Measurements from ENCODE around the gene RCBTB2. TPM values are rescaled to one million over a fixed set of nuclear protein-coding genes. Genes with fewer than 3 reads are reported as not detected.

The RCBTB2 gene
- total RNA-seq, 4 donors from 2014 or later: 1.7 to 9.1 (median 7.6) TPM

- ATAC-seq: peak; percentile 30 to 46
- TF ChIP-seq POLR2A (IDR thresholded peaks at IDR 0.05) (no peak), CTCF (IDR thresholded peaks at IDR 0.05 in 4 of 5, conservative IDR thresholded peaks at IDR 0.05 in 1 of 5) (no peak)
- peak overlapping the region; percentile 8 to 54 (median 40) for H3K4me3 ChIP-seq
- H3K36me3 ChIP-seq: no peaks in the 10 kb centered on the region
- H3K27ac ChIP-seq: no peak overlapping the region
- H3K4me1 ChIP-seq: peaks cover 0 to 7% of the 10 kb centered on the region in 2 donors
- no peak for DNase-seq
- intact Hi-C loops (cut with DNase I; ENCODE audit: low total_unique reads) (no loop called here), in situ Hi-C loops (cut with MboI; ENCODE audit: low sequenced_read_pairs in 4 of 4) (no loop called here)
- no peaks in the 10 kb centered on the region for H3K9me3 ChIP-seq
- H3K27me3 ChIP-seq: no peaks in the 10 kb centered on the region
Observed at GRCh38 chr13:48511621-48512230, 21.2 kb downstream of the RCBTB2 start.

DNA sequence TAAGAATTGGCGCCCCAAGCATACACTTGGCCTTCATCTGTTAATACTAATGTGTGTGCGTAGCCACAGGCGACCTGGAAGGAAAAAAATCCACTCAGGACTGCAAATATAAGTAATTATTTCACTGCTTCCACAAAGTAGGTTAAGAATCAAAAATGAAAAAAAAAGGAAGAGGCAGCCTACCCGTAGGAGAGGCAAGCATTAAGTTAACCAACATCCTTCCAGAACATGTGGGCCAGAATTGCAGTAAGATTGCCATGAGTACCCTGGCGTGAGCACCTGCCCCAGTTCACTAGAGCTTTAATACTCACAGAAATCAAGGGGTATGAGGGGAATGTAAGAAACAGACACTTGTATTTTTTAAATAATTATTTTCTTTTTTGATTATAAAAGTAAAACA, 22.2 kb downstream of the RCBTB2 start:
- intact Hi-C loops (cut with DNase I; ENCODE audit: low total_unique reads) (no loop called here), in situ Hi-C loops (cut with MboI; ENCODE audit: low sequenced_read_pairs in 4 of 4) (no loop called here)
- TF ChIP-seq CTCF (IDR thresholded peaks at IDR 0.05 in 4 of 5, conservative IDR thresholded peaks at IDR 0.05 in 1 of 5) (no peak), POLR2A (IDR thresholded peaks at IDR 0.05) (no peak)
- peaks cover 9 to 11% of the 10 kb centered on the region in 2 donors for H3K4me1 ChIP-seq
- DNase-seq: no peak
- no peak overlapping the region for H3K27ac ChIP-seq
- no peak for ATAC-seq
- H3K27me3 ChIP-seq: no peaks in the 10 kb centered on the region
- no peaks in the 10 kb centered on the region for H3K36me3 ChIP-seq
- no peak overlapping the region for H3K4me3 ChIP-seq
- no peaks in the 10 kb centered on the region for H3K9me3 ChIP-seq

DNA sequence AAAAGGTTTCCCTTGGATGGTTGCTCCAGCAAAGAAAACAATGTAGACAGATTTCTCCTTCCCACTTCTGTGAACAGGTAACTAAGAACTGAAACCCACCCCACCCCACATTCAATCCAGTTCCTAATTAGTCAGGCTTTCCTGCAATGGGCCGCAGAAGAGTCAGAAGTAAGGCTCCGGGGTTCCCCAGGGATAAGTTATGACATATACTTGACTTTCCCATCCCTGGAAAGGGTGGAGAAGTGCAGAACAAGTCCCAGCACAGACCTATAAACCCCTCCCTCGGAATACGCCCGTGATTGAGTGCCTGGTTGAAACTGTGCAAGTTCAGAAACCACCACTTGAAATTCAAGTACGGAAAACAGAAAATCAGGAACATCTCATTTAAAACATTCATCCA, 24.9 kb downstream of the RCBTB2 start:
- Histone ChIP-seq H3K4me3 (no peak overlapping the region), H3K27ac (peak overlapping the region in 3 of 4 donors; percentile 71 to 74 (median 72)), H3K36me3 (no peaks in the 10 kb centered on the region), H3K27me3 (no peaks in the 10 kb centered on the region), H3K9me3 (no peaks in the 10 kb centered on the region), H3K4me1 (peaks cover 11 to 13% of the 10 kb centered on the region in 2 donors)
- DNase-seq (no peak), ATAC-seq (no peak)
- TF ChIP-seq POLR2A (IDR thresholded peaks at IDR 0.05) (no peak), CTCF (IDR thresholded peaks at IDR 0.05 in 4 of 5, conservative IDR thresholded peaks at IDR 0.05 in 1 of 5) (no peak)
- in situ Hi-C loops (cut with MboI; ENCODE audit: low sequenced_read_pairs in 4 of 4) (no loop called here), intact Hi-C loops (cut with DNase I; ENCODE audit: low total_unique reads) (no loop called here)

DNA sequence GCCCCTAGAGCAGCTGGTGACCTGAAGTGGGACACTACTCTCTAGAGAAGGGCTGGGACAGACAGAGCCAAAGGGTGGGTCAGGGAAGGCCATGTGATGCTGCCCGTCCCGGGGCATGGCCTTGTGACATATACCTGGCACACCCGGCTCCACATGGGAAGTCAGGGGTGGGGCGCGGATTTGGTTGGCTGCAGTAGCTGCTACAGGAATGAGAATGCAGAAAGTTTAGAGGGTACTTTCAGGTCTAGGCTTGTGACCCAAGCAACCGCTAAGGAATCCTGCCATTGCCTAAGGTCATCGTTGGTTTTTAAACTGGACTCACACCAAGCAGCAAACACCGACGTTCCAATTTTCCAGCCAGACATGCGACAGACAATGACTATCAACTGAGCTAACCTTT, 25.9 kb downstream of the RCBTB2 start:
- H3K9me3 ChIP-seq: no peaks in the 10 kb centered on the region
- H3K27ac ChIP-seq: peak overlapping the region; percentile 71 to 74 (median 72)
- TF ChIP-seq POLR2A (IDR thresholded peaks at IDR 0.05) (no peak), CTCF (IDR thresholded peaks at IDR 0.05 in 4 of 5, conservative IDR thresholded peaks at IDR 0.05 in 1 of 5) (no peak)
- in situ Hi-C loops (cut with MboI; ENCODE audit: low sequenced_read_pairs in 4 of 4): no loop called here
- DNase-seq (no peak), ATAC-seq (no peak)
- H3K36me3 ChIP-seq: no peaks in the 10 kb centered on the region
- intact Hi-C loops (cut with DNase I; ENCODE audit: low total_unique reads): no loop called here
- H3K4me3 ChIP-seq: no peak overlapping the region
- H3K27me3 ChIP-seq: no peaks in the 10 kb centered on the region
- peaks cover 10 to 13% of the 10 kb centered on the region in 2 donors for H3K4me1 ChIP-seq

Measured in gastrocnemius medialis (tissue), 4 donors.